ENCODE data around the gene PPFIBP1. TPM values are rescaled to one million over a fixed set of nuclear protein-coding genes. Genes with fewer than 3 reads are reported as not detected.
A peak's percentile ranks its signal among the peaks of the same experiment; 100 is the strongest.
"Not testable (repeated sequence)": the region's sequence is repeated elsewhere in the genome, so short reads cannot be mapped to it uniquely, and the experiment has no call there.

PPFIBP1 gene
- total and polyA plus RNA-seq, 2 of the 13 experiments (the other 11 are each of a cell fraction or from before 2014, with no cell fraction given) = 16.2 to 21.8 TPM

- H3K27ac ChIP-seq (ENCODE audit: extremely low read length, insufficient read depth, low read length); DNase-seq (ENCODE audit: low spot score); CTCF ChIA-PET (ENCODE audit: low intra/inter-chr PET ratio, low total read pairs); H3K36me3 ChIP-seq (replicated peaks in 1 of 2; ENCODE audit: control insufficient read depth in 1 of 2, insufficient read depth in 2 of 2, low read length in 2 of 2); H3K4me3 ChIP-seq (replicated peaks in 1 of 3; ENCODE audit: insufficient read depth in 1 of 3, low read depth in 2 of 3, low read length in 3 of 3); FAIRE-seq; H3K27me3 ChIP-seq (ENCODE audit: control insufficient read depth in 1 of 2, insufficient read depth in 2 of 2, low read length in 2 of 2); H3K9ac ChIP-seq (ENCODE audit: insufficient read depth, low read depth, low read length); BruUV-seq (replicated peaks); in situ Hi-C loops (cut with HindIII; ENCODE audit: extremely low pct_ligation_motif_present, low pct_unique_long_range_greater_than_20kb); POLR2A ChIA-PET; H3K79me2 ChIP-seq (ENCODE audit: insufficient read depth, low read length); intact Hi-C loops (cut with micrococcal nuclease; ENCODE audit: unreplicated experiment); ATAC-seq; H3K4me2 ChIP-seq (ENCODE audit: low read depth, low read length); H2AFZ ChIP-seq (ENCODE audit: low read length); H4K20me1 ChIP-seq (ENCODE audit: insufficient read depth, low read length); H3K9me3 ChIP-seq (ENCODE audit: low read length): not testable (repeated sequence)
- H3K4me1 ChIP-seq (ENCODE audit: insufficient read depth, low read length) = peaks cover 12% of the 10 kb centered on the region
- WGBS (ENCODE audit: low lambda C conversion rate) = 62% methylated on average over 2 of the region's 2 CpGs
Observed at GRCh38 chr12:27627853-27628469, 104.0 kb downstream of the PPFIBP1 start.

GRCh38 chr12:27630219-27630618 lies 106.2 kb downstream of the PPFIBP1 start:
- FAIRE-seq; H3K27ac ChIP-seq (ENCODE audit: extremely low read length, insufficient read depth, low read length); H3K79me2 ChIP-seq (ENCODE audit: insufficient read depth, low read length); POLR2A ChIA-PET; H2AFZ ChIP-seq (ENCODE audit: low read length); H4K20me1 ChIP-seq (ENCODE audit: insufficient read depth, low read length); in situ Hi-C loops (cut with HindIII; ENCODE audit: extremely low pct_ligation_motif_present, low pct_unique_long_range_greater_than_20kb); intact Hi-C loops (cut with micrococcal nuclease; ENCODE audit: unreplicated experiment); H3K4me2 ChIP-seq (ENCODE audit: low read depth, low read length); ATAC-seq; H3K36me3 ChIP-seq (replicated peaks in 1 of 2; ENCODE audit: control insufficient read depth in 1 of 2, insufficient read depth in 2 of 2, low read length in 2 of 2); DNase-seq (ENCODE audit: low spot score); H3K4me1 ChIP-seq (ENCODE audit: insufficient read depth, low read length); H3K9me3 ChIP-seq (ENCODE audit: low read length); H3K9ac ChIP-seq (ENCODE audit: insufficient read depth, low read depth, low read length); H3K4me3 ChIP-seq (replicated peaks in 1 of 3; ENCODE audit: insufficient read depth in 1 of 3, low read depth in 2 of 3, low read length in 3 of 3); H3K27me3 ChIP-seq (ENCODE audit: control insufficient read depth in 1 of 2, insufficient read depth in 2 of 2, low read length in 2 of 2); CTCF ChIA-PET (ENCODE audit: low intra/inter-chr PET ratio, low total read pairs); BruUV-seq (replicated peaks): not testable (repeated sequence)
- WGBS (ENCODE audit: low lambda C conversion rate) = 94% methylated on average over 2 of the region's 2 CpGs

DNA sequence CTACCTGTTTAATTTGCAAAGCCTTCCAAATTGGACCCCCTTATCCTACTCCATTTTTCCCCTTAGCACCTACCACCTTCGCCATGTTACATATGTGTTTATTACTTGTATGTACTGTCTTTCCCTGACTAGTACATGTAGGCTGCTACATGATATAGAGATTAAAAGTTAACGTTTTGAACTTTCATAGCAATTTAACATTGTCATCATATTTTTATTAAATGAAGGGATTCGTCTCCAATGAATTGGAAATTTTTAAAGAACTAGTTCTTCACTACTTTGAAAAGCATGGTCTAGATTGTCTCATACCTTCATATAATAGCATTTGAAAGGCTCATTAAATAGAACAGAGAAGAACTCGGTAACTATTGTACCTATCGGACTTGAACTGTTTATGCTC lies 107.4 kb downstream of the PPFIBP1 start:
- no peak for DNase-seq (ENCODE audit: low spot score)
- Histone ChIP-seq H3K79me2 (ENCODE audit: insufficient read depth, low read length) (no peaks in the 10 kb centered on the region), H3K4me3 (replicated peaks in 1 of 3; ENCODE audit: insufficient read depth in 1 of 3, low read depth in 2 of 3, low read length in 3 of 3) (no peak overlapping the region), H3K9ac (ENCODE audit: insufficient read depth, low read depth, low read length) (no peak overlapping the region), H3K27ac (ENCODE audit: extremely low read length, insufficient read depth, low read length) (no peak overlapping the region), H4K20me1 (ENCODE audit: insufficient read depth, low read length) (no peaks in the 10 kb centered on the region), H3K9me3 (ENCODE audit: low read length) (no peaks in the 10 kb centered on the region), H3K4me1 (ENCODE audit: insufficient read depth, low read length) (no peaks in the 10 kb centered on the region), H3K4me2 (ENCODE audit: low read depth, low read length) (no peak overlapping the region), H3K27me3 (ENCODE audit: control insufficient read depth in 1 of 2, insufficient read depth in 2 of 2, low read length in 2 of 2) (no peaks in the 10 kb centered on the region), H3K36me3 (replicated peaks in 1 of 2; ENCODE audit: control insufficient read depth in 1 of 2, insufficient read depth in 2 of 2, low read length in 2 of 2) (no peaks in the 10 kb centered on the region), H2AFZ (ENCODE audit: low read length) (no peak overlapping the region)
- ATAC-seq = no peak
- in situ Hi-C loops (cut with HindIII; ENCODE audit: extremely low pct_ligation_motif_present, low pct_unique_long_range_greater_than_20kb) = no loop called here
- POLR2A ChIA-PET = no interaction called here
- 91% methylated on average over 5 of the region's 5 CpGs for WGBS (ENCODE audit: low lambda C conversion rate)
- CTCF ChIA-PET (ENCODE audit: low intra/inter-chr PET ratio, low total read pairs) = no interaction called here
- intact Hi-C loops (cut with micrococcal nuclease; ENCODE audit: unreplicated experiment) = no loop called here
- TF ChIP-seq NAIF1 (CRISPR knock-in tag; IDR thresholded peaks at IDR 0.05; ENCODE audit: borderline replicate concordance) (no peak), MAFK (conservative IDR thresholded peaks at IDR 0.05 in 1 of 2, IDR thresholded peaks at IDR 0.05 in 1 of 2; ENCODE audit: low read length in 2 of 2) (peak in 1 of 2 experiments; percentile 39; a peak in 2 of 4 replicates), SMYD3 (CRISPR knock-in tag; IDR thresholded peaks at IDR 0.05) (no peak), MAFF (IDR thresholded peaks at IDR 0.05; ENCODE audit: low read depth, low read length) (peak; percentile 31; the same call in 1 of the 2 replicates)
- no TSS peak for BruUV-seq (replicated peaks)
- no peak for FAIRE-seq
